Measurements from ENCODE around the gene PRPF18. TPM values are rescaled to one million over a fixed set of nuclear protein-coding genes. Genes with fewer than 3 reads are reported as not detected.

The PRPF18 gene
- total RNA-seq, 6 experiments from 2014 or later = 8.1 to 16.1 (median 11.5) TPM

- 40% methylated on average over 2 of the region's 2 CpGs for WGBS (ENCODE audit: insufficient coverage, low coverage, low lambda C conversion rate, missing lambda C conversion rate)
- DNase-seq (no peak), ATAC-seq (no peak)
- H3K4me1 ChIP-seq = no peaks in the 10 kb centered on the region
- no peak overlapping the region for H3K27ac ChIP-seq
- no peaks in the 10 kb centered on the region for H3K9me3 ChIP-seq
- TF ChIP-seq, protein P1, sequence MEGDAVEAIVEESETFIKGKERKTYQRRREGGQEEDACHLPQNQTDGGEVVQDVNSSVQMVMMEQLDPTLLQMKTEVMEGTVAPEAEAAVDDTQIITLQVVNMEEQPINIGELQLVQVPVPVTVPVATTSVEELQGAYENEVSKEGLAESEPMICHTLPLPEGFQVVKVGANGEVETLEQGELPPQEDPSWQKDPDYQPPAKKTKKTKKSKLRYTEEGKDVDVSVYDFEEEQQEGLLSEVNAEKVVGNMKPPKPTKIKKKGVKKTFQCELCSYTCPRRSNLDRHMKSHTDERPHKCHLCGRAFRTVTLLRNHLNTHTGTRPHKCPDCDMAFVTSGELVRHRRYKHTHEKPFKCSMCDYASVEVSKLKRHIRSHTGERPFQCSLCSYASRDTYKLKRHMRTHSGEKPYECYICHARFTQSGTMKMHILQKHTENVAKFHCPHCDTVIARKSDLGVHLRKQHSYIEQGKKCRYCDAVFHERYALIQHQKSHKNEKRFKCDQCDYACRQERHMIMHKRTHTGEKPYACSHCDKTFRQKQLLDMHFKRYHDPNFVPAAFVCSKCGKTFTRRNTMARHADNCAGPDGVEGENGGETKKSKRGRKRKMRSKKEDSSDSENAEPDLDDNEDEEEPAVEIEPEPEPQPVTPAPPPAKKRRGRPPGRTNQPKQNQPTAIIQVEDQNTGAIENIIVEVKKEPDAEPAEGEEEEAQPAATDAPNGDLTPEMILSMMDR (IDR thresholded peaks at IDR 0.05) = no peak
- TF ChIP-seq POLR2A (IDR thresholded peaks at IDR 0.05) = no peak
- no peak overlapping the region for H3K4me3 ChIP-seq
- H3K36me3 ChIP-seq = no peaks in the 10 kb centered on the region
- no peaks in the 10 kb centered on the region for H3K27me3 ChIP-seq
- intact Hi-C loops (cut with DNase I) = no loop called here
Measured at GRCh38 chr10:13555884-13556510, 30.8 kb upstream of the PRPF18 start.

DNA sequence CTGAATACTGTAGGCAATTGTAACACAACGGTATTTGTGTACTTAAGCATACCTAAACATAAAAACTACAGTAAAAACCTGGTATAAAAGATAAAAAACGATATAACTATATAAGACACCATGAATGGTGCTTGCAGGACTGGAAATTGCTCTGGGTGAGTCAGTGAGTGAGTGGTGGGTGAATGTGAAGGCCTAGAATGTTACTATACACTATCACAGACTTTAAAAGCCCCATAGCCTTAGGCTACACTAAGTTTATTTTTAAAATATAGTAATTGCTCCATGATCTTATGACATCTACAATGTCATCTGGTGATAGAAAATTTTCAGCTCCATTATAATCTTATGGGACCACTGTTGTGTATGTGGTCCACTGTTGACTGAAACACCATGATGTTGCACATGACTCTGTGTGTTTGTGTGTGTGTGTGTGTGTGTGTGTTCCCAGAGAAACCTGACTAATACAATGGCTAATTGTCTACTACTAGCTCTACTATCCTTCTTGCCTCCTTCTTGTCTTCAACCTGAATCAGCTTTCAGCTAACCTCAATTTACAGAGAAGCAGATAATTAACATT lies 27.6 kb upstream of the PRPF18 start:
- intact Hi-C loops (cut with DNase I) = no loop called here
- ATAC-seq (no peak), DNase-seq (no peak)
- no peak overlapping the region for H3K4me3 ChIP-seq
- H3K27me3 ChIP-seq = no peaks in the 10 kb centered on the region
- 40% methylated on average over 2 of the region's 2 CpGs for WGBS (ENCODE audit: insufficient coverage, low coverage, low lambda C conversion rate, missing lambda C conversion rate)
- TF ChIP-seq, protein P1 (IDR thresholded peaks at IDR 0.05) = no peak
- no peaks in the 10 kb centered on the region for H3K4me1 ChIP-seq
- H3K9me3 ChIP-seq = no peaks in the 10 kb centered on the region
- no peak overlapping the region for H3K27ac ChIP-seq
- no peaks in the 10 kb centered on the region for H3K36me3 ChIP-seq

- no peak for TF ChIP-seq POLR2A (IDR thresholded peaks at IDR 0.05)
- TF ChIP-seq, protein P1 (IDR thresholded peaks at IDR 0.05) = no peak
- ATAC-seq (no peak), DNase-seq (no peak)
- Histone ChIP-seq H3K27me3 (no peaks in the 10 kb centered on the region), H3K27ac (no peak overlapping the region), H3K4me1 (no peaks in the 10 kb centered on the region), H3K9me3 (no peaks in the 10 kb centered on the region), H3K4me3 (no peak overlapping the region), H3K36me3 (no peaks in the 10 kb centered on the region)
- intact Hi-C loops (cut with DNase I) = no loop called here
Measured at GRCh38 chr10:13560597-13560996, 26.2 kb upstream of the PRPF18 start.

GRCh38 chr10:13563481-13564445 lies 23.0 kb upstream of the PRPF18 start:
- ATAC-seq = no peak
- Histone ChIP-seq H3K27ac (no peak overlapping the region), H3K27me3 (no peaks in the 10 kb centered on the region), H3K36me3 (no peaks in the 10 kb centered on the region), H3K9me3 (no peaks in the 10 kb centered on the region), H3K4me1 (no peaks in the 10 kb centered on the region), H3K4me3 (no peak overlapping the region)
- no peak for TF ChIP-seq POLR2A (IDR thresholded peaks at IDR 0.05)
- TF ChIP-seq, protein P1 (IDR thresholded peaks at IDR 0.05) = no peak
- 89% methylated on average over 9 of the region's 11 CpGs for WGBS (ENCODE audit: insufficient coverage, low coverage, low lambda C conversion rate, missing lambda C conversion rate)
- DNase-seq = no peak
- intact Hi-C loops (cut with DNase I) = no loop called here
